SKM-1 (cell line): ENCODE results near the gene CCDC182.

Experiments used
- DNase-seq: peaks from one replicate; lab custom pipeline; 2025; ENCODE audit not compliant: unreplicated experiment; lab: John Stamatoyannopoulos, UW

CCDC182 gene

DNA sequence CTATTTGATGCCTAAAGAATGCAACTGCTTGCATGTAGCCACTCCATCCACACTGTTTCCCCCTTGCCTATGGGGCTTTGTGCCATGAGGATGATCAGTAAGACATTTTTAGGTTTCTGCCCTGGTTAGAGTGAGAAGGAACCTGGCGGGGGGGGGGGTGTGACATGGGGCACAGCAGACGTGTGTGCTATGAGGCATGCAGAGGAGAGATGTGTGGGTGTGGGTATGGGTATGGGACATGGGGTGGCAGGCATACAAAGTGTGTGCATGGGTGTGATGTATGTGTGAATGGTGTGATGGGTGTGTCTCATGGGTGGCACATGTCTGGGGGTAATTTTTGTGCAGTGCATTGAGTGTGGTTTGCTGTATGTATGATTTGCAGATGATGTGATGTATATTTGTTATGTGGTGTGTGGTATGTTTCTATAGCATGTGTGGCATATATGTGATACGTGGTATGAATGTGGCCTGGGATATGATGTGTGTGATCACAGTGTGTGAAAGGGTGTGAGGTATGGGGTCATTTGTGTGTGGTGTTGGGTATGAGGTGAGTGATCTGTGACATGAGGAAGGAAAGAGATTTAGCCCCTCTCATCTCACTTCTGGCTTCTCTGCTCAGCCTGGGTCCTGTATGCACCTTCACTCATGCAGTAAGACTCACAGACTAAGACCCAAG lies 14.9 kb downstream of the CCDC182 start:
- DNase-seq, result no peak

DNA sequence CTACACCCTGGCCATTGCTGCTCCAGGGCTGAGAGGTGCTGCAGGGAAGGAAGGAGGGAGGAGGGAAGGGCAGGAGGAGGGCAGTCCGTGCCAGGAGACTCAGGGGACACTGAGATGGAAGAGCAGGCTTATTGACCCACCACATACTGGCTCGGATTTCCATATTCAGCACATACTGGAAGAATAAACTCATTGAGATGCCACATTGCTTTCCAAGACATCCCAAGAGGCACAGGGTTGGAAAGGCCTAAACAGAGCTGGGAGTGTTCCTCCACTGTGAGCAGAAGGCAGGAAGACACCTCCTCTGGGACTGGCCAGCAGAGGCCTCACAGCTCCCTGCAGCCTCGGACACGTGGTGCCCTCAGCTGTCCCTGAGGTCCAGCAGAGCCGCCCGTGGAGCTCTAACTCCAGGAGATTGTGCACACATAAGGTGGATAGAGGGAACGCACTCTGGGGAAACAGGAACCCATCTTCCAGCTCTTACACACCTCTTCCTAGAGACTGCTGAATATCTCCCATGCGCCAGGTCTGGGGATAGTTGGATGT lies 17.4 kb downstream of the CCDC182 start:
- no peak for DNase-seq

DNA sequence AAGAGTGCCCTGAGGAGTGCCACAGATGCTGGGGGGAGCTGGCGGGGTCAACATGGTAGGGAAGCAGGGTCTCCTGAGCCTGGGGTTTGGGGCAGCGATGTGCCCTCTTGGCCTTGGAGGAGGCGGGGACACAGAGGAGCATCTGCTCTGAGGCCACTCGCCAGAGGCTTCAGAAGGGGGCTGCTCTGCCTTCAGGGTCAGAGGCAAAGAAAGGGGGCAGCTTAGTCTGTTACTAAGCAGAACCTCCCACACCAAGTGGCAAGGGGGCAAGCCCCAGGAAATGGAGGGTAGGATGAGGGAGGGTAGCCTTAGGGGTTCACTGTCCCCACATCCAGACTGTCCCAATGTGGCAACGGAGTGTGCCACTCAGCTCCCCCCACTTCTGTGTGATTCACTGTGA lies 18.3 kb downstream of the CCDC182 start:
- DNase-seq, result no peak

DNA sequence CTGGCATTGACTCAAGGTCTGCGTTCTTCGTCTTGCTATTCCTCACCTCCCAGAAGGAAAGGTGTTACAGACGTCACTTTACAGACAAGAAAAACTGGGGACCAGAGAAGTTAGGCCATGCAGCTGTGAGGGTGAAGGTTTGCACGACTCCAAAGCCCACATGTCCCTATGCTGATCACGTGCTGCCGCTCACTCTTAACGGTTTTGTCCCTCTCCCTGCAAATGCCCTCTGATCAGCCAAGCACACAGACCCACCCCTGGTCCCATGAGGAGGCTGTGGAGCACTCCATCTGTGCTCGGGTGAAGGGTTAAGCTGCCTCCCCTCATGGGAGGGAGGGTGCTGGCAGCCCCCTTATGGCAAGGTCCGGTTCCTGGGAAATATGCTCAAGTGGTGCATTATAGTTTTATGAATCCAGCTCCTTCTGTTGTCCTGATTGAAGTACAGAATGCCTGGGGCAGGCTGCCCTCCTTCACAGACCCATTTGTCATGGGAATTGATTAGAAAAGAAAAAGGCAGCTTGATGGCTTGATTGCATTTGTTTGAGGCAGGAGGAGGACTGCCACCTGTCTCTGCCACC lies 18.8 kb downstream of the CCDC182 start:
- DNase-seq, result no peak

DNA sequence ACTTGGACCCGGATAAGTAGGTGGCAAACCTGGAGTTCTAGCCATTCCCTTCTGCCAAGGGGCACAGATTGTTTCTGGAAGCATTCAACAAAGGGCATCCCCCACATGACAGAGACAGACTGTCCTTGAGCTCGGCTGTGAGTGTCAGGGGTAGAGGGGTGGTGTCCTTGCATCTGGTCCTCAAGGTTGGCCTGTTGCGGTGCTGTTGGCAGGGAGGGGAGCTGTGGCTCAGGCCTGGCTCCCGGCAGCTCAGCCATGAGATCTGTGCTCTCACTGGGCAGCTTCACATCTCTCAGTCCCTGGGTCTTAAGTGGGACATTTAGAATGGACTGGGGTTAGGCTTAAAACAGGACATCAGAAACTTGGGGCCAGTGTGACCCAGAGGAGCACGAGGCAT lies 20.4 kb downstream of the CCDC182 start:
- no peak for DNase-seq

DNA sequence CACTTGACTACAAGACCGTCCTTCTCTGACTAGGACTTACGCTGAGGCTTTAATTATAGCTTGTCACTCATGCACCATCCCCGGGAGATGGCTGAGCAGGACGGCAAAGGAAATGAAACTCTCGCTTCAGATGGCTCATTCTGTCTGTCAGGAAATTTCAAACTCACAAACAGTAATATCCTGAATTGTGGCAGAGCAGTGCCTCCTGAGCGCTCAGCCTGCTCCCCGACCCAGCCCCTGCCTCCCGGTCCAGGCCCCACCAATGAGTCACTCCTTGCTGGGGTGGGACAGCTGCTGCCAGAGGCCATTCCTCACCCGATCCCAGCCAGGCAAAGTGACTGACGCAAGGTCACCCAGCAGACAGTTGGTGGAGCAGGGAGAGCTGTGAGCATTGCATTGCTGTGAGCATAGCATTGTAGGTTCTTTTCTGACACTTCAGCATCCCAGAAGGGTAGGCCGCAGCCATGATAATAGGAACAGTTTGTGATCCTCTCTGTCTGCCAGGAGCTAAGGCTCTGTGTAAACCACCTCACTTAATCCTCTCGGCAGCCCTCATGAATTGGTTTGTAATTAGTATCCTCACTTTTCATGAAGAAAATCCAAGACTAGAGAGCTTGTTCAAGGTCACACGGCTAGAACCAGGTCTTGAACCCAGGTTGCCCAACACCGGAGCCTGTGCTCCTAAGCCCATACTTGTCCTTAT lies 20.9 kb downstream of the CCDC182 start:
- DNase-seq, result no peak

DNA sequence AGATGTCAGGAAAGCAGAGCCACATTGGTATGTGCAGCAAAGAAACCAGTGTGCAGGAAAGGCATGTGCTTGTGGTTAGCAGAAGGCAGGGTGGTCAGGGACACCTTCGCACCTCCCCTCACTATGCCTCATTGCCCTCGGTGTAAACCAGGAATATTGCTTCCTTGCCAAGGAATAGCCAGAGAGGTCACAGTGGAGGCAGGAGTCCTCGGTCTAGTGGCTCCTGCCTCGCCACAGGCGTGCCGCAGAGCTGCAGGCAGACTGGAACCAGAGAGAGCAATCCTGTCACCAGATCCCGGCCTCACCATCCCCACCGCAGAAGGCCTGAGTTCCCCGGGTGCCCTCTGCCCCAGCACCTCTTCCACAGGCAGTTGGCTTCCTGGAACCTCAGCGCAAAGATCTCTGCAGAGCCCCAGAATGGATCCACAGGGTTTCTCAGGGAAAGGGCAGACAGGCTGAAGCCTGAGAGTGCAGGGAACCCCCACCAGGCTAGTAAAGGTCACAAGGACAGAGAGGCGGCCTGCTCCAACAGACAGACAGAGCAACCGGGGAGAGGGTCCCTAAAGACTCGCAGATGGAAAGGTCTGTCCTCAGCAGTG lies 21.6 kb downstream of the CCDC182 start:
- no peak for DNase-seq

DNA sequence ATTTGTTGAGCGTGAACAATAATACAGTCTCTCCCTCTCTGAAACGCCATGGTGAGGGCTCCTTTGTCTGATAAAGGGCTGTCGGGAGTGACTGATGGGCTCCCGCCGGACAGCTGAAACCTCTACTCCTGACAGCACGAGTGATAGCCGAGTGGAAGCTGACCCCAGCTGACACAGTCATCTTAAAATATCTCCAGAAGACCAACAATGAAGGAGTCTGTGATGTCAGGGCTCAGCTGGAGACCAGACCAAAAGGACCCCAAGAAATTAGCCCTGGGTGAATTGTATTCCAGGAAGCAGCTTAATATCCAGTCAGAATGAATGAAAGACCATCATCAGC lies 22.4 kb downstream of the CCDC182 start:
- DNase-seq, result no peak

DNA sequence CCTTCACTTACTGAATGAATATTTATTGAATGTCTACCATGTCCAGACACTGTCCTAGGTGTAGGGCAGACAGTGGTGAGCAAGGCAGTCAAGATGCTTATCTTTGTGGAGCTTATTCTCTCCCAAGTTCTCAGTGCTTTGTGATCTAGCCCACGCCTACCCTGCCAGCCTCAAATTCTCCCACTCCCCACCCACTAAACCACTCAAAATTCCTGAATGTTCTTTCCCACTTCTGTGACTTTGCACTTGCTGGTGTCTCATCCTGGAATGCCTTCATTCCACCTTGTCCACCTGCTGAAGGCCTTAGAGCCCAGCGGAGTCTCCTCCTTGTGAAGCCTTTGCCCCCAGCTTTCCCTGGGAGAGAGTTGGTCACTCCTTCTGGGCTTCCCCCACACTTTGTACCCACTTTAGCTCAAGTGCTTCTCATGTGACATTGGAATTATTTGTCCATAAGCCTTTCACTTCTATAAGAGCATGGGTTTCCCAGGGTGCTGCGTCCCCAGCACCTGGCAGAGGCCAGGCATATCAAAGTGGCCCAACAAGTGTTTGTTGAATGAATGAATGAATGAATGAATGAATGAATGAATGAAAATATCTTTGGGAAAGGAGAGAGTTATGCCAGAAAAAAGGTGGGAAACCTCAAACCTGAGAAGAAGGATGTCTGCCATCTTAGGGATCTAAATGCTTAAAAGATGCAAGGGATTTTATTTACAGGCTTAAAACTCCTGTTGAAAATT lies 23.0 kb downstream of the CCDC182 start:
- DNase-seq, result no peak

DNA sequence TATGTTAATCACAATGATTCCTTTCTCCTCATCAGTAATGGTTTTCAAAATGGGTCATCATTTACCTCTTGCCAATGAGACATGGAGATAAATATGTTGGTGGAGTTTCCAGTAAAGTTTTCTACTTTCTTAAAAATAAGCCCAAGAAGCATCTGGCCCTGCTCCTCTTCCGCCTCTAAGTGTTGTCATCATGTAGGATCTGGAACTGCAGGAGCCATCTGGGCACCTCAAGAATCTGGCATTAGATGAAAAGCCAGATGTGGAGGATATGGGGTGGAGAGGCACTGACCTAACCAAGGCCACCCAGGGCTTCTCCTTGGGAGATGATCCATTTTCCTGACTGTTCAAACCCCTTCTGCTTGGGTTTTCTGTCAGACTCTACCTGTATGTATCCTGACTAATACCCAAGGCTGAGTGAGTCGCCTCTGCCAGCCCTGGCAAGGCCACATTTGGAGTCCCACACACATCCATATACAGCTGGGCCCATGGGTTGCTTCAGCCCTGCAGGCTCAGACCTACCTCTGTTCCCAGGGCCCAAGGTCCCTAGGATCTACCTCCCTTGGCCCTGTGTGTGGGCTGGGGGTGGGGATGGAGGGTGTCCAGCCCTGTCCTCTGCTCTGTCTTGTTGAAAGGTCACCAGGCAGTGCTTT lies 24.6 kb downstream of the CCDC182 start:
- no peak for DNase-seq

DNA sequence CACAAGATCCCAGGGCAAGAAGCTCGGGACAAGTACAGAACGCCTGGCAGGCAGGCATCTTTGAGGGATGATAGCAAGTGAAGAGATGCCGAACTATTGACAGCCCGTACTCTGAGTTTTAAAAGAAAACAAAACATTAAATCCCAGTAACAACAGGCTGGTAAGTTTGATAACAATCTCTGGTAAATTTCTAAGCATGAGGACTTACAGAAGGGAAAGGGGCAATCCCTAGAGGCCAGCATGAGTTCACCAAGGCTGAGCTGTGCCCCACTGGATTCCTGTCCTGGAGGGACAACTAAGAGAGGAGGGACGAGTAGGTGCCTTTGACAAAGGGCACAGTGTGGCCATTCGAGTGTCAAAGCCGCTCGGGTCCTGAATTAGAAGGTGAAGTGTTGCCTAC lies 26.2 kb downstream of the CCDC182 start:
- no peak for DNase-seq

DNA sequence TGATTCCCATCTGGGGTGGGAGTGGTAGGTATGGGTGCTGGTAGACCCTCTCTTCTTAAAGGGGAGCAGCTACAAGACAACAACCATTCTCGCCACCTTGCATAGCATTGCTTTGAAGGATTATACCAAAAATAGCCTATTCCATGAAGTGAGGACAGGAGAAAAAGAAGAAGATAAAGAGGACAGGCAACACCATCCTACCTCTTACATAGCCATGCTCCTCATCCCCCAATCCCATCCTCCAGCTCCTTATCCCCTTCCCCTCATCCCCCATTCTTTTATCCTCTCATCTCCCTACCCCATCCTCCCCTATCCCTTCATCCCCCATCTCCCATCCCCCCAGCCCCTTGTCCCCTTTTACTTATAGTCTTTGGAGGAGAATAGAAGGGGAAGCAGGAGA lies 29.1 kb downstream of the CCDC182 start:
- DNase-seq, result no peak

DNA sequence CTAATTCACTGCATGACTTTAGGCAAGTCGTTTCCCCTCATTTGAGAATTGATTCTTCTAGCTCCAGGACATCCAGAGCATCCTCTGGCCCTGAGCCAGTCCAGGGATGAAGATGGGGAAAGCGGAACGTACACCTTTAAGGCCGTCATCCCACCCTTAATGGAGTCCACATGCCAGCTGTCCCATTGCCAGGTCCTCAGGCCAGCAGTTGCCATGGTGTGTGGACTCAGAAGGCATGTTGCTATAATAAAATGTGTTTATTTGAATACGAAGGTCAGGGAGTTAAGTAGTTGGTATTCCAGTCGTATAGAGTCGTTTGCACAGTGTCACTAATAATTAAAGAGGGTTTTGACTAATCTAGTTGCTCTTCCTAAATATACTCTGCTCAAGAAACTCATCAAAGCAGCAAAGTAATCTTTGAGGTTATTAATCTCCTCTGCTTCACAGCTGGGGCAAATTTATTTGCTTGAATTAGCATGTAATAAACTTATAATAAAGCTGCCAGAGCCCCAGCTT lies 30.4 kb downstream of the CCDC182 start:
- no peak for DNase-seq

DNA sequence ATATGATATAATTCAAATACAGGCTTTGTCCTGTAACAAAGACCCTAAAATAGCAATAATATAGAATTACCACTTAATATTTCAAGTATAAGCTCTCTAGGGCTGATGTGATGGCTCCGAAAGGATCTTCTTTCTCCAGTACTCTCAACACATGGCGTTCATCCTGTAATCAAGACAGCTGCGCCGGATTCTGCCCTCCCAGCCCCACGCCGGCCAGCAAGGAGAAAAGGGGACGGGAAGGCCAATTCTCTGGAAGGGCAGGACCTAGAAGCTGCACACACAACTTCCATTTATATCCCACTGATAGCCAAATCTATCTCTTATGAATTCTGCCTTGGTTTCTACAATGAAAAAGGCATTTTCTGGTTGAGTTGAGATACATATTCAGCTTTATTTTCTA lies 32.0 kb downstream of the CCDC182 start:
- no peak for DNase-seq

DNA sequence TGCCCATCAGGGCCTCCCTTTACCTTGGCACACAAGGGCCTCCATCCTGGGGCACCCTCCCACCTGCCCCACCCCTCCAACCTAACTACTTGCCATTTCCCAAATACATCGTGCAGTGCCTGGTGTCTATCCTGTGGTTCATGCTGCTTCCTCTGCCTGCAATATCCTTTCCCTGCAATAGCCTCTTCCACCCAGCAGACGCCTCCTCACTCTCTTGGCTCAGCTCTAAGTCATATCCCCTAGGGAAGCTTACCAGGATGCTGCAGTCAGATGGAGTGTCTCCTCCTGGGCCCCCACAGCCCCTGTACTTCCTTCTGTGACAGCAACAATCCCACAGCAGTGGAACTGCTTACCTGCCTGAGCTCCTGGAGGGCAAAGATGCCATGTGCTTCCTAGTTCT lies 36.7 kb downstream of the CCDC182 start:
- no peak for DNase-seq

DNA sequence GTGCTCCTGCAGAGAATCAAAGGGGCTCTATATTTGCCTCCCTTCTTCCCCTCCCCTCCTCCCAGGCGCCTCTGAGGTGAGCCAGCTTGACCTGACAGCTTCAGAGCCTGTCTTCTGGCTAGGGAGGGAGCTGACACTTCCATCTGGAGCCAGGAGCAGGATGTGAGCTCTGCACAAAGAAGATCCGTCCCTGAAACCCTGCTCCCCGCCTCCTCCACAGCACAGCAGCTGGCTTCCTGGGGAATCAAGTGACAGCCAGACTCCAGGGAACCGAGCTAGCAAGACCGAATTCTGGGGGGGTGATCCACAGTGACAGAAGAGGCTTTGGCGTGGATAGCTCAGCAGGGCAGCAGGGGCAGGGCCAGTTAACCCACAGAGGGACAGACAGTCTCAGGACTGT lies 37.2 kb downstream of the CCDC182 start:
- DNase-seq, result no peak

DNA sequence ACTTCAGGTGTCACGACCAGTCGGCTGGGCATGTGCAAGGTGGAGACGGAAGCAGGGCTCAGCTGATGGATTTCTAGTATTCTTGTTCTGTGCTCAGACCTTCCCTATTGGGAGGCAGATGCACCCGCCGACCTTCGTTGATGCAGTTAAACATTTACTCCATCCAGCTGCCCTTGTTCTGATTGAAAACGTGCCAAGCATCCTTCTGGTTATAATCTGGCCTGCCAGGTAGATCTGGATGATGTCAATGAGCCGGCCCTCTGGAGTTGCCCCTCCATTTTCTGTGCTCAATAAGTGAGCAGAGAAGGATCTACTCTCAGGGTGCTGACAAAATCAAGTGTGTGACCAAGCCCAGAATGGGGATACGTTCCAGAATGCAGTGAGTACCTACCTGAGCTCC lies 38.3 kb downstream of the CCDC182 start:
- DNase-seq, result no peak

DNA sequence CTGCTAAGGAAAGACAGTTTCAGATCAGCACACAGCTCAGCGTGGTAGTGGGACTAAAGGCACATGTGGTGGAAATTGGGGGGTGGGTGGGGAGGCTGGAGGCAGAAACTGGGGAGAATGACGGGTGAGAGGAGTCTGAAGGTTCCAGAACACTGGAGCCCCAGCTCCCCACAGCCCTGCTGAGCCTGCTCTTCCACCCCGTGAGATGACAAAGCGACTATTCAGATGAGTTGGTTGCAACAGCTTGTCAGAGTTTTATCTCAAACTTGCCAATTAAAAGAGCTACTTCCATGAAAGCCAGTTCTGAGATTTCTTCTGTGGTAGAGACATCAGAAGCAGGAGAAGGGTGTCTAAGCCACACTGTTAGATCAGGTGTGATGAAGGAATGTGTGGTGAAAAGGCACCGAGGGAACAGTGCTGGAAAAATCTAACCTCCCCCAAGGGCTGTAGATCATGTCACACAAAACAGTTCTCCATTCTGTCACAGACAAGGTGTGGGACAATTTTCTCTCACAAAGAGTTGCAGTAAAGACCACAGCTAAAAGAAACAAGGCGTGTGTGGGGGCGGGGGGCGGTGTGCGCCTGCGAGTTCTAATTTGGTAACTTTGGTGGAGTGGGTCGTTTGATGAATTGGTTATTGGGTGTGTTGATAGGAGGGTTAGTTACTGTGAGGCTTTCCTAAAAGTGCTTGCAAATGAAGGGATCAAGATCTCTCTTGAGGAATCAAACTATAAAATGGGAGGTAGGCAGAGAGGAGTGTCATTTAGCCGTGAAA lies 39.0 kb downstream of the CCDC182 start:
- DNase-seq, result no peak

DNA sequence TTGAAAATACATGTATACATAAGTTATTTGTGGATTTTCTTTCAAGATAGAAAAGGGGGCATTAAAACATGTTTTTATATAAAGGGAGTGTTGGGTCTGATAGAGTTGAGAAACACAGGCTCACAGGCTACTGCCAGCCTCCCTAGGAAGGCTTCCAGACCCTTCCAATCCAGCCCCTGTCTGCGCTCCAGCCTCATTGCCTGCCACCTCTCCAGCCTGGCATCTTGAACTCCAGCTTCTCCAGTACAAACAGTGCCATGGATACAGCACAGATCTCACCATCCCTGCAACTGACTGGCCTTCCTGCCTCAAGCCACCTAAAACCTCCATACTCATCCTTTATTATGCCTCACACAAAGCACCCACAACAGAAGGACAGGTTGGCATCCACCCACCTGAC lies 40.7 kb downstream of the CCDC182 start:
- no peak for DNase-seq

DNA sequence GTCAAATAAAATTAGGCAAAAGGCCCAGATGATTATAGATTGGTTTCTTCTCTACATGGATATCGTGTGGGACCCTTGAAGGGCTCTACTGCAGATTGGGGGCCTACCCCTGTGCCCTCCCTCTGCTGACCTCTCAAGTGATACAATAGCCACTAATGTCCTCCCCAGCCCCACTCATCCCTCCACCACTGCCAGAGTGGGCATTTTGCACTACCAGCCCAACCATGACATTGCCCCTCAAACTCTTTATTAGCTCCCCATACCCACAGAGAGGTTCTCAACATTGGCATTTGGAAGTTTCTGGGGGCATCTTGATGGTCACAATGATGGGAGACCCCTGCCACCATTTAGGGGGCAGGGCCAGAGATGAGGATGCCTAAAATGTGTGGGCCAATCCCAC lies 41.8 kb downstream of the CCDC182 start:
- DNase-seq, result no peak
